ENCODE results near the gene KCTD8.

Gene KCTD8

GRCh38 chr4:44147571-44148075 lies 301.0 kb downstream of the KCTD8 start:
- ChIA-PET POLR2A (no interaction called here), CTCF (no interaction called here)
- no peak for DNase-seq (ENCODE audit: low read depth, low spot score)
- no peak overlapping the region for H3K4me3 ChIP-seq (ENCODE audit: low read depth, low read length)
- TF ChIP-seq CTCF (IDR thresholded peaks at IDR 0.05; ENCODE audit: insufficient read depth, low read length, missing control alignments), result no peak

DNA sequence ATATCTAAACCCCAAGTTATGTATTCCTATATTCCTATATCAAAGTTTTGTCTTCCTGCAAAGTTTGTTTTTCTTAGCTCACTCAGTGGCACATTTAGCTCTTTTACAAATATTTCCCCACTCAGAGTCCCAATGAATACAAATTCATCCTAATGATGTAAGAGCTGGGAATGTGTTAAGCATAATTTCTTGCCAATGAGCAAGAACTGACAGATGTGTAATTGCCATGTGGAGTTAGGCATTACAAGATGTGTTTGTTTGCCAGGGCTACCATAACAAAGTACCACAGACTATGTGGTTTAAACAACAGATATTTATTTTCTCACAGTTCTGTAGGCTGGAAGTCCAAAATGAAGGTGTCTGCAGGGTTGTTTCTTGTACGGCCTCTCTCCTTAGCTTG lies 302.1 kb downstream of the KCTD8 start:
- no peak overlapping the region for H3K4me3 ChIP-seq (ENCODE audit: low read depth, low read length)
- POLR2A ChIA-PET, result no interaction called here
- no peak for TF ChIP-seq CTCF (IDR thresholded peaks at IDR 0.05; ENCODE audit: insufficient read depth, low read length, missing control alignments)
- CTCF ChIA-PET, result no interaction called here
- DNase-seq (ENCODE audit: low read depth, low spot score), result no peak

DNA sequence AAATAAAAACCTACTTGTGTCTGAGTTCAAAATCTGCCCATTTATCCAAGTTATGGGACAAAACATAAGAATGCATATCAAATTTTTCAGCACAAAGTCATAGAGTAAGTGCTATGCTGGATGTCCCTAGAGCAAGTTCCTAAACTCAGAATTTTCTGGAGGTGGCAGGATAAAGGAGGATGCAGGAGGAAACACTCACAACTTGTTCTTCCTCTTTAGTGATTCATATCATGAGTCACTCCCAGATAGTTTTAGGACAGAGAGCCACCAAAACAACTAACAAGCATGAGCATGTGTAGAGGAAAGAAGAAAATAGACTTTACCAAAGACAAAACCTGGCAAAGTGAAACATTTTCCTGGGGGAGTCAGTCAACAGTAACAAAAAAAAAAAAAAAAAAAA lies 302.7 kb downstream of the KCTD8 start:
- no peak overlapping the region for H3K4me3 ChIP-seq (ENCODE audit: low read depth, low read length)
- ChIA-PET CTCF (no interaction called here), POLR2A (no interaction called here)
- DNase-seq (ENCODE audit: low read depth, low spot score), result no peak
- no peak for TF ChIP-seq CTCF (IDR thresholded peaks at IDR 0.05; ENCODE audit: insufficient read depth, low read length, missing control alignments)

DNA sequence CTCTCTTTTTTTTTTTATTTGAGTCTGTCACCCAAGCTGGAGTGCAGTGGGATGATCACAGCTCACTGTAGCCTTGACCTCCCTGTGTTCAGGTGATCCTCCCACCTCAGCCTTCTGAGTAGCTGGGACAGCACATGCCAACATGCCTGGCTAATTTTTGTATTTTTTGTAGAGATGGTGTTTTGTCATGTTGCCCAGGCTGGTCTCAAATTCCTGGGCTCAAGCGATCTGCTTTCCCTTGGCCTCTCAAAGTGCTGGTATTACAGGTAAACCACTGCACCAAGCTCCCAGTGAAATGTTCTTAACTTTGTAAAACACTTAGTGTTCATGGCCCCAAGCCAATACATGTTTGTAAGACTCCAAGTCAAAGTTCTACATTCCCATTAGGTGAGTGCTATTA lies 316.1 kb downstream of the KCTD8 start:
- no peak for DNase-seq (ENCODE audit: low read depth, low spot score)
- ChIA-PET CTCF (no interaction called here), POLR2A (no interaction called here)
- no peak overlapping the region for H3K4me3 ChIP-seq (ENCODE audit: low read depth, low read length)
- TF ChIP-seq CTCF (IDR thresholded peaks at IDR 0.05; ENCODE audit: insufficient read depth, low read length, missing control alignments), result no peak

All from AG04449 (cell line).